Panc1 (cell line): ENCODE results near the gene C16orf78. TPM values are rescaled to one million over a fixed set of nuclear protein-coding genes. Genes with fewer than 3 reads are reported as not detected.
A peak's percentile ranks its signal among the peaks of the same experiment; 100 is the strongest.

ENCODE experiments used
- ATAC-seq: fragments of 200-7000 bp; cut with Tn5 transposase; 2 replicates; pipeline ENCODE4 v1.9.1; 2020; ENCODE audit warnings: mild to moderate bottlenecking, moderate library complexity
- BruUV-seq: library from RNA; stranded (reverse); fragments of 400-500 nt; replicated peaks from 2 replicates; lab custom pipeline; 2021; lab: Mats Ljungman, UMichigan
- CTCF ChIA-PET: fragments of 300-600 bp; sonication (Branson Sonifier 250); formaldehyde crosslinking; loops from one replicate; lab custom pipeline; 2022; ENCODE audit warnings: antibody characterized with exemption; lab: Charles Lee
- POLR2A ChIA-PET: fragments of 300-600 bp; sonication (Branson Sonifier 250); formaldehyde crosslinking; loops from one replicate; lab custom pipeline; 2022; ENCODE audit warnings: antibody characterized with exemption; lab: Charles Lee
- DNase-seq: peaks from one replicate; pipeline ENCODE4 v3.0.0-alpha.2; 2010; ENCODE audit warnings: low read depth, low spot score
- H3K27ac ChIP-seq: 2 replicates; pipeline ENCODE4 v1.5.1; 2011; ENCODE audit warnings: mild to moderate bottlenecking, low read length, inconsistent platforms
- H3K27me3 ChIP-seq: fragments of 200-500 bp; sonication (Bioruptor generic); 2 replicates; pipeline ENCODE4 v1.6.0; 2014; ENCODE audit warnings: low read length, inconsistent platforms; ENCODE audit not compliant: control insufficient read depth, insufficient read depth
- H3K36me3 ChIP-seq: fragments of 200-500 bp; sonication (Bioruptor generic); 2 replicates; pipeline ENCODE4 v1.5.1; 2014; ENCODE audit warnings: inconsistent platforms, mild to moderate bottlenecking, low read length, moderate library complexity; ENCODE audit not compliant: control insufficient read depth, insufficient read depth
- H3K4me1 ChIP-seq: 2 replicates; pipeline ENCODE4 v1.5.1; 2011; ENCODE audit warnings: inconsistent platforms, mild to moderate bottlenecking, low read length, moderate library complexity; ENCODE audit not compliant: control insufficient read depth, insufficient read depth
- H3K4me3 ChIP-seq, 2 experiments: 2 replicates each; pipeline ENCODE4 v1.5.1; 2011 to 2012; ENCODE audit warnings: low read depth in 2 of 2, low read length in 2 of 2, mild to moderate bottlenecking in 2 of 2, inconsistent platforms in 1 of 2, moderate library complexity in 1 of 2
- H3K9me3 ChIP-seq: fragments of 200-500 bp; sonication (Bioruptor generic); 2 replicates; pipeline ENCODE4 v1.5.1; 2014; ENCODE audit warnings: low read depth, mild to moderate bottlenecking, inconsistent platforms, low read length, moderate library complexity; ENCODE audit not compliant: control insufficient read depth, insufficient read depth
- CTCF ChIP-seq: fragments of 450-650 bp; IDR thresholded peaks from 2 replicates; pipeline ENCODE4 v1.5.1; 2017; ENCODE audit warnings: mild to moderate bottlenecking
- POLR2AphosphoS5 ChIP-seq: IDR thresholded peaks from 2 replicates; pipeline ENCODE4 v1.6.1; 2012; ENCODE audit warnings: mild to moderate bottlenecking, low read depth, low read length, moderate library complexity
- REST ChIP-seq, 2 experiments: IDR thresholded peaks; 2 replicates each; pipeline ENCODE4 v1.6.1; 2011 to 2012; ENCODE audit warnings: low read depth in 2 of 2, control low read depth in 1 of 2, low read length in 1 of 2, mild to moderate bottlenecking in 1 of 2, moderate library complexity in 1 of 2; ENCODE audit not compliant: insufficient read depth in 1 of 2
- SIN3A ChIP-seq: IDR thresholded peaks from 2 replicates; pipeline ENCODE4 v1.6.1; 2012; ENCODE audit warnings: low read depth, mild to moderate bottlenecking, low read length, moderate library complexity, borderline replicate concordance; ENCODE audit not compliant: insufficient read depth
- TCF7L2 ChIP-seq: IDR thresholded peaks from 2 replicates; pipeline ENCODE4 v1.6.1; 2011; ENCODE audit warnings: mild to moderate bottlenecking, low read depth, low read length, inconsistent platforms
- in situ Hi-C: cut with HindIII; loops from 2 replicates; pipeline ENCODE4 v1.10.0; 2016; ENCODE audit warnings: low sequenced_read_pairs, low pct_unique_long_range_greater_than_20kb
- intact Hi-C: fragments of 100-400 bp; cut with micrococcal nuclease; formaldehyde crosslinking; loops from one replicate; pipeline ENCODE4 v1.10.0; 2022; ENCODE audit not compliant: unreplicated experiment
- total RNA-seq: library from RNA; stranded (reverse); gene quantifications from one replicate; pipeline ENCODE4 v1.2.1, GENCODE V29; 2021; ENCODE audit not compliant: unreplicated experiment

C16orf78 gene
- total RNA-seq, 1 experiment from 2014 or later, result not detected

GRCh38 chr16:49351096-49351487 lies 22.5 kb upstream of the C16orf78 start:
- ChIA-PET POLR2A (no interaction called here), CTCF (no interaction called here)
- H3K27ac ChIP-seq, result no peak overlapping the region
- no peak for ATAC-seq
- in situ Hi-C loops (no loop called here), intact Hi-C loops (loop anchor here (2.0 kb wide), 1 partner anchor 664 kb away; no protein-coding TSS in a partner anchor)
- TF ChIP-seq CTCF (no peak), TCF7L2 (no peak), REST (IDR thresholded peaks at IDR 0.05; ENCODE audit: insufficient read depth in 1 of 2, low read depth in 2 of 2, low read length in 1 of 2) (0 out of 4 replicates have a peak, but pooled peaks of 1 of the 2 experiments have one; percentile 18), POLR2AphosphoS5 (no peak)
- BruUV-seq, result no TSS peak
- H3K9me3 ChIP-seq, result no peaks in the 10 kb centered on the region
- H3K27me3 ChIP-seq, result no peaks in the 10 kb centered on the region; the same call in 1 of the 2 replicates
- H3K36me3 ChIP-seq, result no peaks in the 10 kb centered on the region
- no peak overlapping the region for H3K4me3 ChIP-seq
- no peak for DNase-seq
- H3K4me1 ChIP-seq, result no peaks in the 10 kb centered on the region

- ATAC-seq, result no peak
- CTCF ChIA-PET, result interaction anchor here (0.6 to 1.0 kb wide), 3 partner anchors 325 to 715 kb away, joined by 3 to 6 read pairs (median 3); no protein-coding TSS in a partner anchor
These were observed 20.7 kb upstream of the C16orf78 start for GRCh38 chr16:49352892-49353291.

More at GRCh38 chr16:49352892-49353291, 20.7 kb upstream of the C16orf78 start:
- in situ Hi-C loops, result no loop called here
- no peak overlapping the region for H3K4me3 ChIP-seq
- POLR2A ChIA-PET, result interaction anchor here (0.5 to 0.6 kb wide), 2 partner anchors 402 to 723 kb away, joined by 3 to 4 read pairs; no protein-coding TSS in a partner anchor
- H3K9me3 ChIP-seq, result no peaks in the 10 kb centered on the region
- intact Hi-C loops, result no loop called here
- TF ChIP-seq SIN3A, result no peak
- TF ChIP-seq CTCF, result peak; percentile 40; the same call in 1 of the 2 replicates
- no peak for TF ChIP-seq REST (IDR thresholded peaks at IDR 0.05; ENCODE audit: insufficient read depth in 1 of 2, low read depth in 2 of 2, low read length in 1 of 2)
- TF ChIP-seq TCF7L2, result no peak
- TF ChIP-seq POLR2AphosphoS5, result no peak
- no TSS peak for BruUV-seq
- H3K4me1 ChIP-seq, result no peaks in the 10 kb centered on the region
- H3K27ac ChIP-seq, result no peak overlapping the region
- DNase-seq, result no peak
- no peaks in the 10 kb centered on the region; the same call in 1 of the 2 replicates for H3K27me3 ChIP-seq
- no peaks in the 10 kb centered on the region for H3K36me3 ChIP-seq
